ENCODE results near the gene DNAJB12. TPM values are rescaled to one million over a fixed set of nuclear protein-coding genes. Genes with fewer than 3 reads are reported as not detected.
"Not testable (repeated sequence)": the region's sequence is repeated elsewhere in the genome, so short reads cannot be mapped to it uniquely, and the experiment has no call there.

DNAJB12 gene
- total RNA-seq, 1 experiment from 2014 or later, result 25.8 TPM

GRCh38 chr10:72385724-72386123 is 31.0 kb upstream of the DNAJB12 start:
- ATAC-seq (no peak), DNase-seq (ENCODE audit: low read depth, low spot score) (no peak)
- intact Hi-C loops (cut with micrococcal nuclease), result no loop called here
- Histone ChIP-seq H3K27me3 (ENCODE audit: insufficient read depth, low read length) (no peaks in the 10 kb centered on the region), H2AFZ (ENCODE audit: low read depth, low read length, poor library complexity, severe bottlenecking) (no peak overlapping the region), H4K20me1 (ENCODE audit: insufficient read depth) (no peaks in the 10 kb centered on the region), H3K4me2 (ENCODE audit: low read length) (no peak overlapping the region), H3K9me3 (ENCODE audit: control insufficient read depth in 1 of 2, insufficient read depth in 1 of 2, low read depth in 1 of 2, low read length in 2 of 2) (no peaks in the 10 kb centered on the region), H3K79me2 (ENCODE audit: insufficient read depth, low read length) (no peaks in the 10 kb centered on the region), H3K36me3 (ENCODE audit: control insufficient read depth in 1 of 2, insufficient read depth in 2 of 2, low read length in 2 of 2) (no peaks in the 10 kb centered on the region), H3K27ac (ENCODE audit: low read depth, low read length) (no peak overlapping the region), H3K9ac (ENCODE audit: low read length) (no peak overlapping the region), H3K4me1 (ENCODE audit: control insufficient read depth in 1 of 2, insufficient read depth in 2 of 2, low read length in 2 of 2) (0 out of 4 replicates have a peak, but pooled peaks cover 0 to 3% of the 10 kb centered on the region in 2 experiments), H3K4me3 (replicated peaks in 1 of 2; ENCODE audit: low read depth in 1 of 2, low read length in 2 of 2) (no peak overlapping the region), H3K9me2 (ENCODE audit: insufficient read depth) (no peaks in the 10 kb centered on the region)
- RAD21 ChIA-PET (ENCODE audit: low non-redundant PET in 1 of 2, low total read pairs in 2 of 2, uncharacterized antibody in 2 of 2, unreplicated experiment in 2 of 2), result no interaction called here
- no TSS peak for BruUV-seq (replicated peaks)
- CTCF ChIA-PET, result no interaction called here
- POLR2A ChIA-PET, result no interaction called here
- no peak for TF ChIP-seq JUND (IDR thresholded peaks at IDR 0.05)
- TF ChIP-seq ATF3 (IDR thresholded peaks at IDR 0.05), result no peak
- no peak for TF ChIP-seq YY1 (IDR thresholded peaks at IDR 0.05; ENCODE audit: extremely low read depth, insufficient replicate concordance, low read depth, low read length)
- TF ChIP-seq SIN3A (IDR thresholded peaks at IDR 0.05; ENCODE audit: low read depth), result no peak
- TF ChIP-seq EGR1 (IDR thresholded peaks at IDR 0.05; ENCODE audit: low read depth), result no peak
- TF ChIP-seq EZH2 (IDR thresholded peaks at IDR 0.05), result no peak
- TF ChIP-seq CBX3 (IDR thresholded peaks at IDR 0.05; ENCODE audit: low read depth), result no peak
- TF ChIP-seq RAD21 (IDR thresholded peaks at IDR 0.05; ENCODE audit: low read depth), result no peak

GRCh38 chr10:72384982-72385381 is 30.3 kb upstream of the DNAJB12 start:
- intact Hi-C loops (cut with micrococcal nuclease); H2AFZ ChIP-seq (ENCODE audit: low read depth, low read length, poor library complexity, severe bottlenecking); H3K9ac ChIP-seq (ENCODE audit: low read length); ATAC-seq; POLR2A ChIA-PET; H3K27ac ChIP-seq (ENCODE audit: low read depth, low read length); DNase-seq (ENCODE audit: low read depth, low spot score); H4K20me1 ChIP-seq (ENCODE audit: insufficient read depth); H3K4me1 ChIP-seq (ENCODE audit: control insufficient read depth in 1 of 2, insufficient read depth in 2 of 2, low read length in 2 of 2); BruUV-seq (replicated peaks); H3K9me3 ChIP-seq (ENCODE audit: control insufficient read depth in 1 of 2, insufficient read depth in 1 of 2, low read depth in 1 of 2, low read length in 2 of 2); H3K27me3 ChIP-seq (ENCODE audit: insufficient read depth, low read length); H3K4me2 ChIP-seq (ENCODE audit: low read length); H3K79me2 ChIP-seq (ENCODE audit: insufficient read depth, low read length); H3K9me2 ChIP-seq (ENCODE audit: insufficient read depth); H3K4me3 ChIP-seq (replicated peaks in 1 of 2; ENCODE audit: low read depth in 1 of 2, low read length in 2 of 2); H3K36me3 ChIP-seq (ENCODE audit: control insufficient read depth in 1 of 2, insufficient read depth in 2 of 2, low read length in 2 of 2); RAD21 ChIA-PET (ENCODE audit: low non-redundant PET in 1 of 2, low total read pairs in 2 of 2, uncharacterized antibody in 2 of 2, unreplicated experiment in 2 of 2): not testable (repeated sequence)
- CTCF ChIA-PET, result interaction anchor here (1.2 kb wide), 1 partner anchor 10 kb away, joined by 3 read pairs; no protein-coding TSS in a partner anchor

Measured in HCT116 (cell line).